Loucy (cell line): ENCODE measurements around the gene USP47.

ENCODE experiments used
- EZH2phosphoT487 ChIP-seq: fragments of 200-600 bp; IDR thresholded peaks from 2 replicates; pipeline ENCODE4 v1.6.1; 2018; ENCODE audit warnings: antibody characterized with exemption, mild to moderate bottlenecking, moderate library complexity, borderline replicate concordance
- TF ChIP-seq, protein P1 (sequence below): fragments of 200-600 bp; sonication (generic); conservative IDR thresholded peaks from 2 replicates; pipeline ENCODE4 v1.5.1; 2014; ENCODE audit warnings: mild to moderate bottlenecking, antibody characterized with exemption, low read length

DNA sequence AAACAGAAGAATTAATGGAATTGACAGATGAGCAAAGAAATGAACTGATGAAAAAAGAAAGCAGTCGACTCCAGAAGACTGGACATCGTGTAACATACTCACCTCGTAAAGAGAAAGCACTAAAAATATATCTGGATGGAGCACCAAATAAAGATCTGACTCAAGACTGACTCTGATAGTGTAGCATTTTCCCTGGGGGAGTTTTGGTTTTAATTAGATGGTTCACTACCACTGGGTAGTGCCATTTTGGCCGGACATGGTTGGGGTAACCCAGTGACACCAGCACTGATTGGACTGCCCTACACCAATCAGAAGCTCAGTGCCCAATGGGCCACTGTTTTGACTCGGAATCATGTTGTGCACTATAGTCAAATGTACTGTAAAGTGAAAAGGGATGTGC is 114.2 kb downstream of the USP47 start:
- TF ChIP-seq, protein P1, sequence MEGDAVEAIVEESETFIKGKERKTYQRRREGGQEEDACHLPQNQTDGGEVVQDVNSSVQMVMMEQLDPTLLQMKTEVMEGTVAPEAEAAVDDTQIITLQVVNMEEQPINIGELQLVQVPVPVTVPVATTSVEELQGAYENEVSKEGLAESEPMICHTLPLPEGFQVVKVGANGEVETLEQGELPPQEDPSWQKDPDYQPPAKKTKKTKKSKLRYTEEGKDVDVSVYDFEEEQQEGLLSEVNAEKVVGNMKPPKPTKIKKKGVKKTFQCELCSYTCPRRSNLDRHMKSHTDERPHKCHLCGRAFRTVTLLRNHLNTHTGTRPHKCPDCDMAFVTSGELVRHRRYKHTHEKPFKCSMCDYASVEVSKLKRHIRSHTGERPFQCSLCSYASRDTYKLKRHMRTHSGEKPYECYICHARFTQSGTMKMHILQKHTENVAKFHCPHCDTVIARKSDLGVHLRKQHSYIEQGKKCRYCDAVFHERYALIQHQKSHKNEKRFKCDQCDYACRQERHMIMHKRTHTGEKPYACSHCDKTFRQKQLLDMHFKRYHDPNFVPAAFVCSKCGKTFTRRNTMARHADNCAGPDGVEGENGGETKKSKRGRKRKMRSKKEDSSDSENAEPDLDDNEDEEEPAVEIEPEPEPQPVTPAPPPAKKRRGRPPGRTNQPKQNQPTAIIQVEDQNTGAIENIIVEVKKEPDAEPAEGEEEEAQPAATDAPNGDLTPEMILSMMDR: no peak
- TF ChIP-seq EZH2phosphoT487: no peak
